HG03571 (cell line): ENCODE data around the gene TGM1.
"Not testable (repeated sequence)": the region's sequence is repeated elsewhere in the genome, so short reads cannot be mapped to it uniquely, and the experiment has no call there.

Experiments used
- ATAC-seq: cut with Tn5 transposase; IDR thresholded peaks from one replicate; pipeline ENCODE4 v1.9.1; 2021; ENCODE audit not compliant: unreplicated experiment

The TGM1 gene

DNA sequence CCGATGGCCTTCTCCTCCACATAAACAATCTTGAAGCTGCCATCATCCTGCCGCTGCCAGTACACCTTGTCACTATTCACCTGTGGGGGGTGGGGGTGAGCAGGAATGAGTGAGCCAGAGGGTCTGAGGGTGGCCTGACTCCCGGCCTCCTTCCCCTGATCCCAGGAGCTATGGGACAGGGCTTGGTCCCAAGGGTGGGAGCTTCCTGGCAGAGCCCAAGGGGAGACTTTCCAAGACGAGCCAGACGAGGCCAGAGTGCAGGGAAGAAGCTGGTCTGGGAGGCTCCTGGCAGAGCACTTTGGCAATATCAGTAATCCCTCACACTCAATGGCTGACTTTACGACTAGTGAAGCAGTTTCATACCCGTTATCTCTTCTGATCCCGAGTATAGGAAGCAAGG lies 7.5 kb downstream of the TGM1 start:
- ATAC-seq: no peak

GRCh38 chr14:24254630-24255392 lies 8.2 kb downstream of the TGM1 start:
- ATAC-seq: no peak

GRCh38 chr14:24253936-24254335 lies 9.0 kb downstream of the TGM1 start:
- no peak for ATAC-seq

DNA sequence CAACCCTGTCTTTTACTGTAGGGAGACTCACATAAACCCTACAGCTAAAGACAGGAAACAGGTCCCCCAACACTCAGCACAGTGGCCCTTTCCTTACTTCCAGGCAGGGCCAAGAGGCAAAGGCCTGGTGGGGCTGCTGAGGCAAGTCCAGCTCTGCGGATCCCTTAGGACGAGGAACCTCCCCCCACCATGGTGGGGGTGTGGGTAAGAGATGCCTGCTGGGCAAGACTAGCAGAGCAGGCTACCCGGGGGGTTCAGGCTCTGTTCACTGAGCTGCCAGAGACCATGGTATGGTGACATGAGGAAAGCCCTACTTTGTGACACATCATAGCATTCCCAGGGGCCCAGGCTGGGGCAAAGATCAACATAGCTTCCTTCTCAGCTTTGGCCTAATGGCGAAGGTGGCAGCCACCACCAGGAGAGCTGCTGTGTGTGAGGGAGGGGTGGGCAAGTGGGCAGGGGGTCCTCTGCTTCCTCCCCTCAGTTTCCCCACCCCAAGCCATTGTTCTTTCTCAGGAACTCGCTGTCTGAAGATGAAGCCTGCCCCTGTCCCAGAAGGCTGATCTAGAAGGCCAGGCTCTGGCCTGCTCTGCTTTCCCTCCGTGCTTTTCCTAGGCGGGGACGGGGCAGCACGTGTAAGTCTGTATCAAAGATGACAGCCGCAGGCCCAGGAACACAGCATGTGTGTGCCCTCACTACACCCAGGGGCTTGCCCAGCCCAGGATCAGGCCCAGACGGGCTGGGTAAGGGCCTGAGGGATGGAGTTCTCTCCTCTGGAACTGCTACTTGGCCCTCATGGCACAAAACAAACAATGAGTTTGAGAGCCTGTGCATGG lies 10.5 kb downstream of the TGM1 start:
- ATAC-seq: no peak

GRCh38 chr14:24251880-24252288 lies 11.1 kb downstream of the TGM1 start:
- no peak for ATAC-seq

GRCh38 chr14:24250354-24250753 lies 12.6 kb downstream of the TGM1 start:
- no peak for ATAC-seq

- ATAC-seq: no peak
Measured at GRCh38 chr14:24249230-24250021, 13.6 kb downstream of the TGM1 start.

GRCh38 chr14:24247422-24247821 lies 15.6 kb downstream of the TGM1 start:
- no peak for ATAC-seq

- no peak for ATAC-seq
Measured at GRCh38 chr14:24246765-24247212, 16.2 kb downstream of the TGM1 start.

- ATAC-seq: not testable (repeated sequence)
Measured at GRCh38 chr14:24245350-24245749, 17.6 kb downstream of the TGM1 start.

GRCh38 chr14:24243336-24243836 lies 19.6 kb downstream of the TGM1 start:
- no peak for ATAC-seq

GRCh38 chr14:24241829-24242443 lies 21.0 kb downstream of the TGM1 start:
- peak; percentile 70 for ATAC-seq

DNA sequence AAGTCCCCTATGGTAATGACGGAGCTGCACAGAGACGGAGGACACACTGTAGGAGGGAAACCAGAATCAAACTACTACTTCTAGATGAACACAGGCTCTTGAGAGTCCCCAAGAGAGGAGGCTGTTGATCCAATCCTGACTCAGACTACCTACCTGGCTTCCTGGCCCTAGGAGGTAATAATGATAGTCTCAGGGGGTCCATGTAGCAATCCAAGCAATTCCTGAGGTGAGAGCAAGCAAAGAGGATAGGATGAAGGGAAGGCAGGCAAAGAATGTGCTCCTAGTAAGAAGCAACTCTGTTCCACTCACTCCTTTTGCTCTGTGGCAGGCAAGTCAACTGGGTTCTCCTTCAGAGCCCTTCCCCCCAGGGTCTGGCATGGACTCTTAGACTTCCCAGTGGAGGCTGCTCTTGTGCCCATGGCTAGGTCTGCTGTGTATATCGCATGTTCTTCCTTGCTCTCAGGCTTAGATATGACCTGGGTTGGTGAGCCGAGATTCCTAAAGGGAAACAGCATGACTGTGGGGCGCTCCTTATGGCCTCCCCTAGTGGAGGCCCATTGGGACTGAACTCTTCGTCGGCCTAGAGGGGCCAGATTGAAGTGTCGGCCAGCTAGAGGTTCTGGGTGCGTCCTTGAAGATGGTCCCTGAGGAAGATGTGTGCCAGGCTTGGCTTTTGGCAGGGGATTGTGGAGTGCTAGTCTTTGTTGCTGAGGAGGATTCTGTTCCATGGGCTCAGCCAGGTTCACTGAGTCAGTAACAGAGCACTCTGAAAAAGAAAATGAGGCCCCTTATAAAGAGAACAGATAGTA lies 22.7 kb downstream of the TGM1 start:
- no peak for ATAC-seq

- no peak for ATAC-seq
Measured at GRCh38 chr14:24238527-24239037, 24.4 kb downstream of the TGM1 start.

DNA sequence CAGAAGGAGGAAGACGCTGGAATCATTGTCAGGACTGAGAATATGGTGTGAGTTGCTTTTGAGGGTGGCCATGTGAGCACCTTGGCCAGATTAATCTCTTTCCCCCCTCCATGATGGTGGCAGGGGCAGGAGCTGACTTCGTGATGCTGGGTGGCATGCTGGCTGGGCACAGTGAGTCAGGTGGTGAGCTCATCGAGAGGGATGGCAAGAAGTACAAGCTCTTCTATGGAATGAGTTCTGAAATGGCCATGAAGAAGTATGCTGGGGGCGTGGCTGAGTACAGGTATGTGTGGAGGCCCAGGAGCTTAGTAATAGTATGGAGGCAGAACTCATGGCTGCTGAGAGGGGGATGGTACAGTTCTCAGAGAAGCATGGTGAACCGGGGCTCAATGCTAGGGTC lies 24.9 kb downstream of the TGM1 start:
- ATAC-seq: no peak

GRCh38 chr14:24237463-24237955 lies 25.5 kb downstream of the TGM1 start:
- no peak for ATAC-seq

GRCh38 chr14:24236689-24237462 lies 26.1 kb downstream of the TGM1 start:
- ATAC-seq: no peak

DNA sequence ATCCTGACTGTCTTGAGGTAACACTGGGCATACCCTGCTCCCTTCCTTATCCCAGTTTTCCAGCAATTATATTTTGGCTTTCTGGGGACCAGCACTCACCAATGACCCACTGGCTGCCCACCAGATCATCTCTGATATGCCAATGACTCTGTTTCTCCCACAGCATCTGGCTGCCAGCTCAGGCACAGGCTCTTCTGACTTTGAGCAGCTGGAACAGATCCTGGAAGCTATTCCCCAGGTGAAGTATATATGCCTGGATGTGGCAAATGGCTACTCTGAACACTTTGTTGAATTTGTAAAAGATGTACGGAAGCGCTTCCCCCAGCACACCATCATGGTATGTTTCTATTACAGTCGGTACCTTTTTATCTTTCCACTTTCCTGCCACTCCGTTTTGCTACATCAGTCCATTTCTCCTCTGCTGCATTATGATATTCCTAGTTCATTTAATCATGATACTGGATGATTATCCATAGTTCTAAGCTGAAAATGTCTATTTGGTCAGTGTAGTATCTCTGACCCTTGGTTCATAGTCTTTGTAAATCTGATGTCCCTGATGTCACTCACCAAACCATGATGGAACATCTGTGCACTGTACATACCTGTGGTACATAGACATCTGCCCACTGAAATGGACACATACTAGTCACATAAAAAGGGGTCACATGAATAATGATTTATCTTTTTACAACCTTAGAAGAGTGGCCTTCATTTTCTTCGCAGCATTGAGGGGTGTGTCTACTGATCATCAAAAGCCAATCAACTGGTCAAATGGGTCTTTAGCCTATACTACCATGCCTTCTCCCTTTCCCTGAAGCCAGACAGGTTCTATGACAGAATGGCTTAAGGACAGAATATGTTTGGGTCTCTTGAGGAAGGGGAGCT lies 26.9 kb downstream of the TGM1 start:
- ATAC-seq: no peak
